H1 (cell line): ENCODE results near the gene RTP1. TPM values are rescaled to one million over a fixed set of nuclear protein-coding genes. Genes with fewer than 3 reads are reported as not detected.

Experiments
- CTCF ChIA-PET: fragments of 300-600 bp; sonication (Branson Sonifier 250); formaldehyde crosslinking; loops from one replicate; lab custom pipeline; 2021; ENCODE audit not compliant: partially characterized antibody; lab: Charles Lee
- POLR2A ChIA-PET: fragments of 300-600 bp; sonication (Branson Sonifier 250); formaldehyde crosslinking; loops from one replicate; lab custom pipeline; 2021; ENCODE audit warnings: inconsistent platforms; ENCODE audit not compliant: partially characterized antibody; lab: Charles Lee
- DNase-seq, 2 experiments: peaks; one replicate each; pipeline versions ENCODE4 v3.0.0 to v3.0.0-alpha.2; 2010 to 2022; ENCODE audit warnings: low spot score in 2 of 2, low read depth in 1 of 2, mixed read lengths in 1 of 2
- FAIRE-seq: peaks from 2 replicates; lab custom pipeline; 2011; peaks lifted over from hg19 to GRCh38; lab: Jason Lieb, UNC
- H2AFZ ChIP-seq: 2 replicates; pipeline ENCODE4 v1.8.1; 2012; ENCODE audit warnings: low read length, inconsistent platforms
- H2AK5ac ChIP-seq: 2 replicates; pipeline ENCODE4 v1.6.1; 2013; ENCODE audit warnings: low read depth, low read length
- H2BK120ac ChIP-seq: replicated peaks from 2 replicates; pipeline ENCODE3; 2013; ENCODE audit warnings: low read depth, low read length, inconsistent platforms
- H2BK12ac ChIP-seq: 2 replicates; pipeline ENCODE4 v1.6.1; 2013; ENCODE audit warnings: low read depth, low read length
- H2BK15ac ChIP-seq: 2 replicates; pipeline ENCODE4 v1.6.1; 2013; ENCODE audit warnings: low read length
- H2BK20ac ChIP-seq: 2 replicates; pipeline ENCODE4 v1.6.1; 2013; ENCODE audit warnings: low read length
- H2BK5ac ChIP-seq: 2 replicates; pipeline ENCODE4 v1.6.1; 2013; ENCODE audit warnings: low read depth, low read length
- H3K14ac ChIP-seq: 2 replicates; pipeline ENCODE4 v1.6.1; 2013; ENCODE audit warnings: inconsistent platforms; ENCODE audit not compliant: insufficient read length
- H3K18ac ChIP-seq: 2 replicates; pipeline ENCODE4 v1.6.1; 2013; ENCODE audit warnings: low read length; ENCODE audit errors: extremely low read depth
- H3K23ac ChIP-seq: 2 replicates; pipeline ENCODE4 v1.6.1; 2013; ENCODE audit warnings: inconsistent platforms; ENCODE audit not compliant: insufficient read length
- H3K23me2 ChIP-seq: 2 replicates; pipeline ENCODE4 v1.6.1; 2013; ENCODE audit warnings: low read depth, low read length
- H3K27ac ChIP-seq: 2 replicates; pipeline ENCODE4 v1.6.1; 2011; ENCODE audit warnings: low read depth, low read length, inconsistent platforms
- H3K27me3 ChIP-seq, 4 experiments: replicated peaks in 1 of 4; 1 replicate in 1 of 4; 2 replicates in 3 of 4; pipeline versions ENCODE4 v1.6.1 to v1.8.1; 2011 to 2013; ENCODE audit warnings: low read length in 3 of 4, mild to moderate bottlenecking in 3 of 4, inconsistent platforms in 2 of 4, mixed read lengths in 2 of 4, moderate library complexity in 1 of 4; ENCODE audit not compliant: control insufficient read depth in 3 of 4, insufficient read depth in 3 of 4; ENCODE audit errors: extremely low read depth in 1 of 4
- H3K36me3 ChIP-seq, 4 experiments: 2 replicates each; pipeline versions ENCODE4 v1.6.1 to v1.8.1; 2011 to 2013; ENCODE audit warnings: mild to moderate bottlenecking in 4 of 4, low read length in 3 of 4, moderate library complexity in 2 of 4, control low read depth in 1 of 4, inconsistent platforms in 1 of 4; ENCODE audit not compliant: insufficient read depth in 4 of 4, control insufficient read depth in 2 of 4
- H3K4ac ChIP-seq: replicated peaks from 2 replicates; pipeline ENCODE3; 2013; ENCODE audit warnings: low read length, low read depth, mixed read lengths, inconsistent platforms; ENCODE audit not compliant: insufficient read length
- H3K4me1 ChIP-seq, 4 experiments: replicated peaks in 1 of 4; 1 replicate in 1 of 4; 2 replicates in 3 of 4; pipeline versions ENCODE4 v1.6.1 to v1.8.1; 2011 to 2013; ENCODE audit warnings: low read length in 3 of 4, inconsistent platforms in 2 of 4, mixed read lengths in 1 of 4; ENCODE audit not compliant: insufficient read depth in 4 of 4, control insufficient read depth in 3 of 4
- H3K4me2 ChIP-seq, 2 experiments: 2 replicates each; pipeline versions ENCODE4 v1.6.1 to v1.8.1; 2011 to 2013; ENCODE audit warnings: low read depth in 2 of 2, low read length in 2 of 2, control low read depth in 1 of 2, inconsistent platforms in 1 of 2, mild to moderate bottlenecking in 1 of 2; ENCODE audit not compliant: insufficient read depth in 1 of 2
- H3K4me3 ChIP-seq, 4 experiments: fragments of 200-600, 300-600 bp in 1 of 4; sonication (generic), shearing (Covaris generic), sonication (Bioruptor Twin) in 1 of 4; 2 replicates each; pipeline versions ENCODE4 v1.5.1 to v1.8.1; 2011 to 2016; ENCODE audit warnings: low read length in 4 of 4, low read depth in 3 of 4, control low read depth in 2 of 4, inconsistent platforms in 2 of 4, mild to moderate bottlenecking in 2 of 4, mixed read lengths in 1 of 4, moderate library complexity in 1 of 4; ENCODE audit not compliant: insufficient read depth in 2 of 4; ENCODE audit errors: extremely low read depth in 1 of 4
- H3K56ac ChIP-seq: replicated peaks from 2 replicates; pipeline ENCODE3; 2013; ENCODE audit warnings: low read depth, mild to moderate bottlenecking, mixed read lengths, low read length, inconsistent platforms; ENCODE audit not compliant: insufficient read length
- H3K79me1 ChIP-seq: 2 replicates; pipeline ENCODE4 v1.6.1; 2013; ENCODE audit warnings: low read depth, low read length, control low read depth
- H3K79me2 ChIP-seq, 2 experiments: 2 replicates each; pipeline versions ENCODE4 v1.6.1 to v1.8.1; 2012 to 2013; ENCODE audit warnings: low read length in 2 of 2, mild to moderate bottlenecking in 2 of 2, inconsistent platforms in 1 of 2; ENCODE audit not compliant: insufficient read depth in 2 of 2, control insufficient read depth in 1 of 2
- H3K9ac ChIP-seq, 4 experiments: replicated peaks in 1 of 4; 1 replicate in 1 of 4; 2 replicates in 3 of 4; pipeline versions ENCODE4 v1.6.1 to v1.8.1; 2011 to 2013; ENCODE audit warnings: low read depth in 3 of 4, low read length in 3 of 4, control low read depth in 2 of 4, mild to moderate bottlenecking in 2 of 4, moderate library complexity in 2 of 4, inconsistent platforms in 1 of 4; ENCODE audit errors: extremely low read depth in 1 of 4
- H3K9me3 ChIP-seq, 2 experiments: 2 replicates each; pipeline versions ENCODE4 v1.6.1 to v1.8.1; 2012 to 2013; ENCODE audit warnings: mild to moderate bottlenecking in 2 of 2, moderate library complexity in 2 of 2, control low read depth in 1 of 2, inconsistent platforms in 1 of 2, low read depth in 1 of 2, low read length in 1 of 2, mixed read lengths in 1 of 2; ENCODE audit not compliant: insufficient read depth in 2 of 2
- H4K20me1 ChIP-seq, 2 experiments: replicated peaks in 1 of 2; 2 replicates each; pipeline versions ENCODE3 to v1.8.1; 2011 to 2013; ENCODE audit warnings: inconsistent platforms in 2 of 2, low read length in 2 of 2, mild to moderate bottlenecking in 1 of 2; ENCODE audit not compliant: insufficient read depth in 2 of 2, control insufficient read depth in 1 of 2
- H4K5ac ChIP-seq: 2 replicates; pipeline ENCODE4 v1.6.1; 2013; ENCODE audit warnings: low read length, low read depth, mixed read lengths, inconsistent platforms; ENCODE audit not compliant: insufficient read length
- H4K8ac ChIP-seq: 2 replicates; pipeline ENCODE4 v1.8.0; 2013; ENCODE audit warnings: mild to moderate bottlenecking, moderate library complexity, low read length, inconsistent platforms; ENCODE audit not compliant: insufficient read depth; ENCODE audit errors: extremely low read depth
- H4K91ac ChIP-seq: replicated peaks from 2 replicates; pipeline ENCODE3; 2013; ENCODE audit warnings: low read length, mixed read lengths, inconsistent platforms; ENCODE audit not compliant: insufficient read length
- CHD1 ChIP-seq: IDR thresholded peaks from 2 replicates; pipeline ENCODE4 v1.6.1; 2012; ENCODE audit warnings: low read depth, low read length, improper control_type of control experiment
- JUN ChIP-seq: IDR thresholded peaks from 2 replicates; pipeline ENCODE4 v1.6.1; 2011; ENCODE audit warnings: low read depth, mild to moderate bottlenecking, improper control_type of control experiment, low read length
- KDM5A ChIP-seq: fragments of 200-600 bp; IDR thresholded peaks from 2 replicates; pipeline ENCODE4 v1.7.1; 2012; ENCODE audit warnings: mild to moderate bottlenecking, low read length, inconsistent platforms, mixed read lengths
- RBBP5 ChIP-seq: IDR thresholded peaks from 2 replicates; pipeline ENCODE4 v1.7.1; 2012; ENCODE audit warnings: low read depth, mild to moderate bottlenecking, inconsistent platforms, low read length, moderate library complexity, borderline replicate concordance
- RNF2 ChIP-seq: fragments of 200-900, 300-1000 bp; sonication (generic); IDR thresholded peaks from 2 replicates; pipeline ENCODE4 v1.7.1; 2016; ENCODE audit warnings: borderline replicate concordance, low read depth, mild to moderate bottlenecking, antibody characterized with exemption, low read length; ENCODE audit not compliant: poor library complexity, severe bottlenecking; ENCODE audit errors: missing control alignments
- SAP30 ChIP-seq: fragments of 300-600 bp; sonication (generic); IDR thresholded peaks from 2 replicates; pipeline ENCODE4 v1.7.1; 2012; ENCODE audit warnings: low read length, moderate library complexity, mild to moderate bottlenecking, inconsistent platforms; ENCODE audit not compliant: insufficient read depth, insufficient replicate concordance
- SIN3A ChIP-seq, 2 experiments: IDR thresholded peaks in 1 of 2; conservative IDR thresholded peaks in 1 of 2; 2 replicates each; pipeline ENCODE4 v1.6.1; 2011 to 2012; ENCODE audit warnings: low read length in 2 of 2, improper control_type of control experiment in 1 of 2, low read depth in 1 of 2, mild to moderate bottlenecking in 1 of 2
- TAF1 ChIP-seq: IDR thresholded peaks from 2 replicates; pipeline ENCODE4 v1.6.1; 2011; ENCODE audit warnings: mild to moderate bottlenecking, low read depth, low read length
- TCF12 ChIP-seq: IDR thresholded peaks from 2 replicates; pipeline ENCODE4 v1.6.1; 2011; ENCODE audit warnings: low read depth, mild to moderate bottlenecking, low read length
- WGBS, 2 experiments: shearing (Covaris generic) in 1 of 2; methylation state at CpG; one replicate each; pipeline versions ENCODE4 v1.1.6 to v1.1.7; 2013 to 2015; ENCODE audit warnings: low lambda C conversion rate in 2 of 2, mixed read lengths in 2 of 2, inconsistent platforms in 1 of 2, low coverage in 1 of 2, missing lambda C conversion rate in 1 of 2; ENCODE audit not compliant: insufficient replicate concordance in 2 of 2, insufficient coverage in 1 of 2, insufficient read length in 1 of 2; ENCODE audit errors: extremely low coverage in 1 of 2, missing lambda C conversion rate in 1 of 2; 5-methylcytosine and 5-hydroxymethylcytosine counted together
- long read RNA-seq, 2 experiments: library from RNA in 1 of 2; library from capped mRNA in 1 of 2; stranded (forward); transcript quantifications; one replicate each; pipeline ENCODE4 v2.0.0, GENCODE V29; 2021; ENCODE audit warnings: inconsistent platforms in 1 of 2
- polyA minus RNA-seq, 3 experiments: library from RNA; depleted of rRNA, polyadenylated mRNA; stranded (reverse); fragments of >200 nt; gene quantifications; 1 replicate in 2 of 3; 2 replicates in 1 of 3; pipeline ENCODE4 v1.2.3, GENCODE V29; 2011
- polyA plus RNA-seq, 7 experiments: library from polyadenylated mRNA; depleted of rRNA in 3 of 7; stranded (reverse) in 5 of 7; unstranded in 2 of 7; fragments of >200 nt in 5 of 7; fragments of 200-250 nt in 2 of 7; gene quantifications; 1 replicate in 5 of 7; 2 replicates in 1 of 7; 4 replicates in 1 of 7; pipeline versions ENCODE4 v1.2.1 to v1.2.3, GENCODE V29; 2011 to 2013; ENCODE audit warnings: missing spikeins in 2 of 7, mixed read lengths in 2 of 7
- total RNA-seq: library from RNA; stranded (reverse); fragmentation: NEBNext Ultra II Directional; extraction: Animal tissue kit (Norgen Biotek cat#: 25700); gene quantifications from 2 replicates; pipeline ENCODE4 v1.2.1, GENCODE V29; 2021

RTP1 gene, protein sequence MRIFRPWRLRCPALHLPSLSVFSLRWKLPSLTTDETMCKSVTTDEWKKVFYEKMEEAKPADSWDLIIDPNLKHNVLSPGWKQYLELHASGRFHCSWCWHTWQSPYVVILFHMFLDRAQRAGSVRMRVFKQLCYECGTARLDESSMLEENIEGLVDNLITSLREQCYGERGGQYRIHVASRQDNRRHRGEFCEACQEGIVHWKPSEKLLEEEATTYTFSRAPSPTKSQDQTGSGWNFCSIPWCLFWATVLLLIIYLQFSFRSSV
- total RNA-seq = 3.0 and 3.2 TPM in 2 replicates
- polyA plus RNA-seq (2011; rRNA removed) = 2.1 and 2.9 TPM in 2 replicates
- 2.6 TPM for polyA plus RNA-seq (2011; cell fraction: cytosol; rRNA removed)
- 1.6 TPM for polyA plus RNA-seq (2011; cell fraction: nucleus; rRNA removed)
- polyA plus RNA-seq (2012, experiment 1 of 2) = 2.3 to 4.1 TPM (median 3.1 TPM) in 4 replicates
- 1.4 TPM for polyA plus RNA-seq (2012, experiment 2 of 2)
- polyA plus RNA-seq (2013, experiment 1 of 2) = 2.9 TPM
- 2.8 TPM for polyA plus RNA-seq (2013, experiment 2 of 2)
- 1.8 and 2.0 TPM in 2 replicates for polyA minus RNA-seq (2011; rRNA and poly(A)+ RNA removed)
- 2.9 TPM for polyA minus RNA-seq (2011; cell fraction: cytosol; rRNA and poly(A)+ RNA removed)
- polyA minus RNA-seq (2011; cell fraction: nucleus; rRNA and poly(A)+ RNA removed) = 2.0 TPM
- long read RNA-seq, experiment 1, partial matches to known transcripts = 0 of 1 reads
- long read RNA-seq, experiment 1, other reads (novel, unspliced or antisense) = 1 of 1 reads
- long read RNA-seq, experiment 2, partial matches to known transcripts = 0 of 9 reads
- long read RNA-seq, experiment 2, other reads (novel, unspliced or antisense) = 8 of 9 reads

DNA sequence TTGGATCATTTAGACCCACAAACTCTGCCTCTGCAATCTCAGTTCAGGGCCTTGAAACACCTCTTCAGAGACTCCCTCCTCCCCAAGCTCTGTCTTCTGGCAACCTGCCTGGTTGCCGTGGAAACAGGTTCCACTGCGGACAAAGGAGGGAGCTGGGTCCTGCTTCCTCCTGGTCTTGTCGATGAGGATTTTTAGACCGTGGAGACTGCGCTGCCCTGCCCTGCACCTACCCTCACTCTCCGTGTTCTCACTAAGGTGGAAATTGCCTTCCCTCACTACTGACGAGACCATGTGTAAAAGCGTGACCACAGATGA lies at the start of gene RTP1:
TSS of gene RTP1 (plus strand) at position 152 of the 315 bp plus-strand sequence. CDS start at position 182, 30 bp downstream.
- Histone ChIP-seq H3K4me3 (no peak within 1 kb of the TSS), H2BK20ac (no peak within 1 kb of the TSS; the same call in 1 of the 2 replicates), H3K23me2 (no peaks in the 10 kb centered on the region), H3K23ac (no peak within 1 kb of the TSS), H3K56ac (no peak within 1 kb of the TSS), H3K4me1 (peaks cover 0 to 5% (median 1%) of the 10 kb centered on the region in 4 experiments; a peak in 2 of 7 replicates), H3K79me2 (no peaks in the 10 kb centered on the region), H3K14ac (no peak within 1 kb of the TSS), H4K5ac (no peak within 1 kb of the TSS), H4K91ac (no peak within 1 kb of the TSS), H3K36me3 (no peaks in the 10 kb centered on the region), H3K18ac (no peak within 1 kb of the TSS), H3K4me2 (no peak within 1 kb of the TSS), H3K9me3 (no peaks in the 10 kb centered on the region), H3K4ac (no peak within 1 kb of the TSS), H4K20me1 (no peaks in the 10 kb centered on the region), H2BK120ac (no peak within 1 kb of the TSS), H2BK15ac (peak within 1 kb of the TSS; percentile 21; the same call in 1 of the 2 replicates), H2BK5ac (no peak within 1 kb of the TSS), H3K27me3 (no peaks in the 10 kb centered on the region), H3K9ac (no peak within 1 kb of the TSS), H2AFZ (0 out of 2 replicates have a peak within 1 kb of the TSS, but pooled peaks have one; percentile 8), H3K79me1 (no peaks in the 10 kb centered on the region), H4K8ac (peak within 1 kb of the TSS; percentile 20; the same call in 1 of the 2 replicates), H2AK5ac (no peak within 1 kb of the TSS), H2BK12ac (peak within 1 kb of the TSS; percentile 10; the same call in 1 of the 2 replicates), H3K27ac (no peak within 1 kb of the TSS)
- POLR2A ChIA-PET = interaction anchor here (0.6 to 1.1 kb wide), 3 partner anchors 10 to 11 kb away, joined by 3 read pairs; no protein-coding TSS in a partner anchor
- CTCF ChIA-PET = interaction anchor here (0.5 to 2.3 kb wide), 4 partner anchors 14 to 482 kb away, joined by 3 to 13 read pairs (median 4); no protein-coding TSS in a partner anchor
- 82% methylated on average over 8 of the region's 8 CpGs; no CpG with 5 or more reads in 1 of the 2 experiments for WGBS, 2 experiments
- no peak for TF ChIP-seq JUN
- no peak for TF ChIP-seq TCF12
- TF ChIP-seq SIN3A (conservative IDR thresholded peaks at IDR 0.05 in 1 of 2, IDR thresholded peaks at IDR 0.05 in 1 of 2; ENCODE audit: low read depth in 1 of 2, low read length in 2 of 2) = no peak
- no peak for TF ChIP-seq RNF2
- no peak for TF ChIP-seq SAP30
- no peak for TF ChIP-seq KDM5A
- no peak for TF ChIP-seq CHD1
- no peak for TF ChIP-seq TAF1
- TF ChIP-seq RBBP5 = no peak
- DNase-seq (no peak), FAIRE-seq (no peak)
